ENCODE results near the gene RAB1A.

RAB1A gene

GRCh38 chr2:65085148-65085547 is 44.8 kb downstream of the RAB1A start:
- no peak for DNase-seq

- no peak for DNase-seq
Observed at GRCh38 chr2:65081232-65081685, 48.6 kb downstream of the RAB1A start.

DNA sequence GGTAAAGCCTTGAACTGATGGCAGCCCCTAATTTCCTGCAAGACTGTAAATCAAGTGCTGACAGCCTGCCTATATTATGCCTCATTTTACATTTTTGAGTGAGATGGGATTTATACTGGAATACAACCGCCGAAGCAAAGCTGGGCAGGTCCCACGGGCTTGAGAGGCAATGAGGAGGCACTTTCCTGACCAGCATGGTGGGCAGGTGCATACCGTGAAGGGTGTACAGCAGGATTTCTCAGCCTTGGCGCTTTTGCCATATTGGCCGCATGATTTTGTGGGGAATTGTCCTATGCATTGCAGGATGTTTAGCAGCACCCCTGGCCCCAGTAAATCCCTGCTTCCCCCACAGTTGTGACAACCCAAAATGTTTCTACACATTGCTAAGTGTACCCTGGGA is 50.9 kb downstream of the RAB1A start:
- no peak for DNase-seq

DNA sequence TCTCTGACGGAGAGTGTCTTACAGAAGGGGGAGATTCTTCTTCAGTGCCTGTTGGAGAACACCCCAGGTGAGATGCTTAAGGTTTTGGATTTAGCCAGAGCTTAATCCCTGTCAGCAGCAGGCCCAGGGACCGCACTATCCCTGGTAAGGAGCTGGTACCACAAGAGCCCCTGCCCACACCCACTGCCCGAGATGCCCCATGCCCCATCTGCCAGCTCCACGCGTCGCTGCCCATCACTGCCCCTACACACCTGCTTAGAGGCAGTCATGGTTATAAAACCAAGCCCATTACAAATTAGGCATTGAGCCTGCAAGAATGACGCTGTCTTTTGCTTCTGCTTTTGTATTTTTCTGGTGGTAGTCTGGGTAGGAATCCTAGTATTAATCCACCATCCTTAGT is 52.0 kb downstream of the RAB1A start:
- DNase-seq = no peak

DNA sequence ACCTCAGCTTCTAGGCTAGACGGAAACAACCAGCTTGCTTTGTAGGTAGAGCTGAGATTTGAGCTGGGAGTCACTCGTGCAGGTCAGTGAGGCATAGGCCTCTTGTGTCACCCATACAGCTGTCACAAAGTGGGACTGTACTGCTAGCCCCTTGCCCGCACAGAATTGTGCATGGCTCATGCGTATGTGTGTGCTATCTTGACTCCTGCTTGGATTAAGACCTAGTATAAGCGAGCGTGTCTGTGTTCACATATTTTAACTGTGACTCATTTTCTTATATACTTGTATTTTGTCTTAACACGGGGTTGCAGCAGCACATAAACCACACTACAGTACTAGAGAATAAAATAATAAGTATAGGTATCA is 53.6 kb downstream of the RAB1A start:
- no peak for DNase-seq

- no peak for DNase-seq
Observed at GRCh38 chr2:65075605-65076344, 54.1 kb downstream of the RAB1A start.

DNA sequence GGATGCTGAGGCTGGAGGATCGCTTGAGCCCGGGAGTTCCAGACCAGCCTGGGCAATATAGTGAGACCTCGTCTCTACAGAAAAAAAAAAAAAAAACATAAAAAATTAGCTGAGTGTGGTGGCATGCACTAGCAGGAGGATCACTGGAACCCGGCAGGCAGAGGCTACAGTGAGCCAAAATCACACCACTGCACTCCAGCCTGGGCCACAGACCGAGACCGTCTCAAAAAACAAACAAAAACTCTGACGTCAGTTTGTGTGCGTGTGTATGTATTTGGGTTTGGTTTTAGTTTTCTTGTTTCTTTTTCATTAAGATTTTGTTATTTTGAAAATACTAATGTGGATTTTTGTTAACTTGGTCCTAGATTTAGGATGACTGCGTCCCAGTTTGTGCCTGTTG is 54.7 kb downstream of the RAB1A start:
- DNase-seq = no peak

- DNase-seq = no peak
Observed at GRCh38 chr2:65073879-65074565, 55.9 kb downstream of the RAB1A start.

- DNase-seq = no peak
Observed at GRCh38 chr2:65072181-65072970, 57.5 kb downstream of the RAB1A start.

DNA sequence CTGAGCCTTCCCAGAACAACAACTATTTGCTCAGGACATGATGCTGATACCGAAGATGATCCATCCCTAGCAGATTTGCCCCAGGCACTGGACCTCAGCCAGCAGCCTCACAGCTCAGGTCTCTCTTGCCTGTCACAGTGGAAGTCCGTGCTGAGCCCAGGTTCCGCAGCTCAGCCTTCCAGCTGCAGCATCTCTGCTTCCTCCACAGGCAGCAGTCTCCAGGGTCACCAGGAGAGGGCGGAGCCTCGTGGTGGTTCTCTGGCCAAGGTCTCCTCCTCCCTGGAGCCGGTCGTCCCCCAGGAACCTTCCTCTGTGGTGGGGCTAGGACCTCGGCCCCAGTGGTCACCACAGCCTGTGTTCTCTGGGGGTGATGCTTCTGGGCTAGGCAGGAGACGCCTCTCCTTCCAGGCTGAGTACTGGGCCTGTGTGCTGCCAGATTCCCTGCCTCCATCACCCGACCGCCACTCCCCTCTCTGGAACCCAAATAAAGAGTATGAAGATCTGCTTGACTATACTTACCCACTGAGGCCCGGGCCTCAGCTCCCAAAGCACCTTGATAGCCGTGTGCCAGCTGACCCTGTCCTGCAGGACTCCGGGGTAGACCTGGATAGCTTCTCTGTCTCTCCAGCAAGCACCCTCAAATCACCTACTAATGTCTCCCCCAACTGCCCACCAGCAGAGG is 58.3 kb downstream of the RAB1A start:
- DNase-seq = no peak

GRCh38 chr2:65070856-65071255 is 59.0 kb downstream of the RAB1A start:
- DNase-seq = no peak

DNA sequence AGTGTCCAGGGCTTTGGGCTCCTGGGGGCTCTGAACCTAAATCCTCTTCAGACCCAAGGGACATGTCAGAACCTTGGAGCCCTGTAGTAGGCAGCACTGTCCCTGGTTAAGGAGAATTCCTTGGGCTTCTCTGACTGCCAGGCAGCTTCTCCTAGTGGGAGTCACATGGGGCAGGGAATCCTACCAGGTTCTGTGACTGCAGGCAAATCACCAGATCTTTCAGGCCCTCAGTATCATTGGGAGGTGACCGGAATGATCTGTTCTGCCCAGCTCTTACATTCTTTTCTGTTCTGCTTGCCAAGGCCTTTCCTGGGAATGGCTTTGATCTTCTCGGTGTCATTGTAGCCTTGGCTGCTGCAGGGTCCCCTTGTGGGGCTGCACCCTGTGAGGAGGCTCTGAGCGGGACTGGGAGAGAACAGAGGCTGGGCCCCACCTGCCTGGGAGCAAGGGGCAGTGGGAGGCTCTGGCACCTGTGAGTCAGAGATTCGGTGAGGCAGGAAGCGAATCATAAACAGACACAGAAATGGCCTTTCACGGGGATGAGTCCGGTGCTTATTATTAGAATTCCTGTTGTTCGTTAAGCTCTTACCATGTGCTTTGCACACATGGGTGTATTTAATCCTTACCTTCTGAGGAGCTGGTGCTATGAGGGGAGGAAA is 59.6 kb downstream of the RAB1A start:
- no peak for DNase-seq

GRCh38 chr2:65069439-65069824 is 60.5 kb downstream of the RAB1A start:
- DNase-seq = no peak

DNA sequence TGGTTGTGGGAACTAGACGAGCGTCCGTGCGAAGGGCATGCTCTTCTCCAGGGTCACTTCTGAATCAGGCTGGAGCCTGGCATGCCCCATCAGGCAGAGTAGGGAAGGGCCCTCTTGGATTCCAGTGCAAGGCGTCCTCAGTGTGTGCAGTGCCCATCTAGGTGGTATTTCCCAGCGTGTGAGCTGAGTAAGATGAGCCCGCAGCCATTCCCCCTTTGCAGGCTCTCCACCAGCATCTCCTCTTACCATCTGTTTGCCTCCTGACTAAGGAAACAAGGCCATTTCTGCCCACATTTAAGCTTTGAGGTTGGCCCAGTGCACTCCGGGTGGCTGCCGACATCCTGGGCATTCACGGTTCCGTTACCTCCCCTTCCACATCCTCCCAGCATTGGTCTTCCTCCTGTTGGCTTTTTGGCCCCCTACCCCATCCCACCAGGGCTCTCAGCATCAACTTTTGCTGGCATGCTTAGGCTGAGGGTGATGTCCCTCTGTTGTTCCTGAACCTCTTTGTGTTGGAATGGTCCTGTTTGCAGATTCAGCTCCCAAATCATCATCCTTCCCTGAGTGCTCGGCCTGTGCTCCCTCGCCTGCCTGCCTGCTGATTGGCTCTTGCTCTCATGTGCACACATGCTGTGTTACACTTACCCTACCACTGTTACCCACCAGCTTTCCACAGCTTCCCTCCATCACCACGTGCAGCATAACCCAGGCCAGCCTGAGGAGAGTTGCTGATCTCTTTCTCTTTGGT is 61.9 kb downstream of the RAB1A start:
- DNase-seq = no peak

DNA sequence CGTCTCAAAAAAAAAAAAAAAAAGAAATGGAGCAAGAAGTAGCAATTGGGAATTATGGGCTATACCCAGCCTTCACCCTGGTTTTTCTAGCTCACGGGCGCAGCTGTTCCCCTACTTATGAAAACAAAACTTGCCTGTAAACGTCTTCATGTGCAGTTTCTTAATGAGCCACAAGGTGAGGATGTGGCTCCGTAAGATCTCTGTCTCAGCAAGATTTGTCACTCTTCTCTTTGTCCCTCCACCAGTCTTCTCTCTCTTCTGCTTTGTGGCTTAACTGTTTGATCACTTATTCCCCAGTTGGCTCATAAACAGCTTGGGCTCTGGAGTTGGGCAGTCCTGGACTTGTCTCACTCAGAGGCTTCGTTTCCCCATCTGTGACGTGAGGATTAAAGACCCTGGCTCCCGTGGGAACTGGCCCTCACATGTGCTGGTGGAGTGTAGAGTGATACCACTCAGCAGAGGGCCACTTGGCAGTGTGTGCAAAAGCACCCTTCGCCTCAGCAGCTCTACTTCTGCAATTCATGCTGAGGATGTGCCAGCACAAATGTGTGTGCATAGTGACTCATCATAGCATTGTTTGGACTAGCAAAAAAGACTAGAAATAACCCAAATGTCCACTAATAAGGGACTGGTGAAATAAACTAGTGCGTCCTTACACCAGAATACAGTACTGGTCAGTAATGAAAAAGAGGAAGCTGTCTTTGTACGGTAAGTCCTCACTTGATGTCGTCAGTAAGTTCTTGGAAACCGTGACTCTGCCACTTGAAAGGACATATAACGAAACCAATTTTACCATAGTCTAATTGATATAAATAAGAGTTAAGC is 65.0 kb downstream of the RAB1A start:
- DNase-seq = peak; percentile 55 to 81

GRCh38 chr2:65062843-65063825 is 66.8 kb downstream of the RAB1A start:
- no peak for DNase-seq

- DNase-seq = no peak
Observed at GRCh38 chr2:65061910-65062339, 68.0 kb downstream of the RAB1A start.

DNA sequence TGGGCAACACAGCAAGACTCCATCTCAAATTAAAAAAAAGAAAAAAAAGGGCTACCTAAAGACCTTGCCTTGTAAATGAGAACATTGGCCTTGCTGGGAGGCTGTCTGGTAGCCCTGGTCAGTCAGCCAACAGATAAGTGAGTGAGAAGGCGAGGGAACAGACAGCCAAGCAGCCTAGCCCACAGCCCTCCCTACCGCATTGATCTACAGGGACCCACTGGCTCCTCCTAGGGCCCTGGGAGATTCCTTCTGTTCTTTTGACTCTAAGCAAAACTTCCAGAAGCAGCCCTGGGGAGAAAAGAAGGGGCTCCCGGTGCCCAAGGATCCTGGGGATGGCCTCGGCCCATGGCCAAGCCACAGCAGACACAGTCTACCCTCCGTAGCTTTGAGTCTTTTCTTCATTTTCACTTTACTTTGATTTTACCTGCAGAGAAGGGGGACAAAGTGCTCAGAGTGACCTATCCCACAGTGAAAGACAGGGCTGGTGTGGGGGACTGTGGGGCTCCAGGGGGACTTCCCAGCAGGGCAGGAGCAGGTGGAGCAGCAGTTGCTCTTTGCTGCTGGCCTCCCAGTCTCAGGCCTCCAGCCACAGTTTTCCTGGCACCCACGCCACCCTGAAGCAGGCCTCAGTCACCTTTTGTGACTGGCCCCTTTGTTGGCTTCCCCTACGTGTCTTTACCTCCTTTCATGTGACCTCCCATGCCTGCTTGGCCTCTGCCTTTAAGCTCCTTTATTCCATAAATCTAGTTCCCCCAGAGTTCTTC is 68.6 kb downstream of the RAB1A start:
- no peak for DNase-seq

DNA sequence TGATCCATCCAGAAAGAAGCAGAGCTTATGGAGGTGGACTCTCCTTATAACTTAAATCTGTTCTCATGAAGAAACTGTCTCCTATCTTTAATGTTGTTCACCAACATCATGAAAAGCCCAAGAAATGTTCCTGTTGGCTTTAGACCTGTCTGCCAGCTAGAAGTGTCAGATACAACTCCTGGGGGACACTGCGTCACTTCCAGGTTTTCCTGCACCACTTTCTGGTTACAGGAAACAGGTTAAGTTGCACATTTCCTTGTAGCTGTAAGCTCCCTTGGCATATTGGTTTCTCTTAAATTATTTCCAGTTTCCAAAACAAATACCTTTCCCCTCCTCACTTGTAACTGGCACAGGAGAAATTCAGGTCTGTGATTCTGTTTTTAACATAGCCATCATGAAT is 70.8 kb downstream of the RAB1A start:
- no peak for DNase-seq
